ENCODE data around the gene EME2. TPM values are rescaled to one million over a fixed set of nuclear protein-coding genes. Genes with fewer than 3 reads are reported as not detected.

Gene EME2
- total and polyA plus RNA-seq, 2 of the 13 experiments (the other 11 are each of a cell fraction or from before 2014, with no cell fraction given): 4.4 to 7.6 TPM

GRCh38 chr16:1747934-1748333 is 24.7 kb upstream of the EME2 start:
- Histone ChIP-seq H3K4me2 (ENCODE audit: low read depth, low read length) (no peak overlapping the region), H3K9ac (ENCODE audit: insufficient read depth, low read depth, low read length) (no peak overlapping the region), H3K27me3 (ENCODE audit: control insufficient read depth in 1 of 2, insufficient read depth in 2 of 2, low read length in 2 of 2) (no peaks in the 10 kb centered on the region), H3K79me2 (ENCODE audit: insufficient read depth, low read length) (no peaks in the 10 kb centered on the region), H3K4me3 (replicated peaks in 1 of 3; ENCODE audit: insufficient read depth in 1 of 3, low read depth in 2 of 3, low read length in 3 of 3) (no peak overlapping the region), H3K4me1 (ENCODE audit: insufficient read depth, low read length) (no peaks in the 10 kb centered on the region), H3K27ac (ENCODE audit: extremely low read length, insufficient read depth, low read length) (no peak overlapping the region), H3K9me3 (ENCODE audit: low read length) (no peaks in the 10 kb centered on the region), H3K36me3 (replicated peaks in 1 of 2; ENCODE audit: control insufficient read depth in 1 of 2, insufficient read depth in 2 of 2, low read length in 2 of 2) (peaks cover 16 to 66% of the 10 kb centered on the region in 2 experiments; a peak in 4 of 5 replicates), H2AFZ (ENCODE audit: low read length) (no peak overlapping the region), H4K20me1 (ENCODE audit: insufficient read depth, low read length) (no peaks in the 10 kb centered on the region)
- ATAC-seq: no peak
- 94% methylated on average over 6 of the region's 11 CpGs for WGBS (ENCODE audit: low lambda C conversion rate)
- no TSS peak for BruUV-seq (replicated peaks)
- no peak for FAIRE-seq
- TF ChIP-seq ZNF564 (CRISPR knock-in tag; IDR thresholded peaks at IDR 0.05) (no peak), YEATS4 (CRISPR knock-in tag; IDR thresholded peaks at IDR 0.05; ENCODE audit: borderline replicate concordance) (no peak), TMF1 (CRISPR knock-in tag; IDR thresholded peaks at IDR 0.05; ENCODE audit: low read depth) (no peak), NR1H2 (CRISPR knock-in tag; IDR thresholded peaks at IDR 0.05; ENCODE audit: borderline replicate concordance, low read depth) (no peak), ZNF468 (CRISPR knock-in tag; IDR thresholded peaks at IDR 0.05) (no peak), SAFB2 (CRISPR knock-in tag; IDR thresholded peaks at IDR 0.05; ENCODE audit: borderline replicate concordance, low read depth) (no peak), MXD3 (CRISPR knock-in tag; IDR thresholded peaks at IDR 0.05) (no peak)
- in situ Hi-C loops (cut with HindIII; ENCODE audit: extremely low pct_ligation_motif_present, low pct_unique_long_range_greater_than_20kb) (no loop called here), intact Hi-C loops (cut with micrococcal nuclease; ENCODE audit: unreplicated experiment) (no loop called here)
- CTCF ChIA-PET (ENCODE audit: low intra/inter-chr PET ratio, low total read pairs): no interaction called here
- no peak for DNase-seq (ENCODE audit: low spot score)
- POLR2A ChIA-PET: no interaction called here

All from HepG2 (cell line).